ENCODE data around the gene FBLN1.
"Not testable (repeated sequence)": the region's sequence is repeated elsewhere in the genome, so short reads cannot be mapped to it uniquely, and the experiment has no call there.

Gene FBLN1

GRCh38 chr22:45551310-45552016 is 48.8 kb downstream of the FBLN1 start:
- H3K4me3 ChIP-seq (ENCODE audit: low read depth, low read length), result no peak overlapping the region
- no peak for TF ChIP-seq CTCF (IDR thresholded peaks at IDR 0.05; ENCODE audit: low read depth, low read length, missing control alignments)
- in situ Hi-C loops (cut with HindIII; ENCODE audit: low sequenced_read_pairs), result loop anchor here (5.0 kb wide), 2 partner anchors 79 to 279 kb away; no protein-coding TSS in a partner anchor
- no peak for DNase-seq (ENCODE audit: low read depth)

GRCh38 chr22:45552017-45552411 is 49.3 kb downstream of the FBLN1 start:
- no peak for TF ChIP-seq CTCF (IDR thresholded peaks at IDR 0.05; ENCODE audit: low read depth, low read length, missing control alignments)
- no peak overlapping the region for H3K4me3 ChIP-seq (ENCODE audit: low read depth, low read length)
- no peak for DNase-seq (ENCODE audit: low read depth)
- in situ Hi-C loops (cut with HindIII; ENCODE audit: low sequenced_read_pairs), result loop anchor here (5.0 kb wide), 2 partner anchors 80 to 280 kb away; no protein-coding TSS in a partner anchor

- in situ Hi-C loops (cut with HindIII; ENCODE audit: low sequenced_read_pairs), result loop anchor here (5.0 kb wide), 2 partner anchors 80 to 280 kb away; no protein-coding TSS in a partner anchor
- TF ChIP-seq CTCF (IDR thresholded peaks at IDR 0.05; ENCODE audit: low read depth, low read length, missing control alignments), result peak; percentile 35
- DNase-seq (ENCODE audit: low read depth), result no peak
- H3K4me3 ChIP-seq (ENCODE audit: low read depth, low read length), result no peak overlapping the region
Observed at GRCh38 chr22:45552580-45553350, 50.1 kb downstream of the FBLN1 start.

- TF ChIP-seq CTCF (IDR thresholded peaks at IDR 0.05; ENCODE audit: low read depth, low read length, missing control alignments), result peak; percentile 99
- DNase-seq (ENCODE audit: low read depth), result peak; percentile 76
- in situ Hi-C loops (cut with HindIII; ENCODE audit: low sequenced_read_pairs), result loop anchor here (5.0 kb wide), 2 partner anchors 81 to 281 kb away; no protein-coding TSS in a partner anchor
- no peak overlapping the region for H3K4me3 ChIP-seq (ENCODE audit: low read depth, low read length)
Observed at GRCh38 chr22:45553351-45554039, 50.8 kb downstream of the FBLN1 start.

- DNase-seq (ENCODE audit: low read depth), result no peak
- H3K4me3 ChIP-seq (ENCODE audit: low read depth, low read length), result no peak overlapping the region
- in situ Hi-C loops (cut with HindIII; ENCODE audit: low sequenced_read_pairs), result loop anchor here (5.0 kb wide), 2 partner anchors 82 to 282 kb away; no protein-coding TSS in a partner anchor
- no peak for TF ChIP-seq CTCF (IDR thresholded peaks at IDR 0.05; ENCODE audit: low read depth, low read length, missing control alignments)
Observed at GRCh38 chr22:45554040-45554406, 51.3 kb downstream of the FBLN1 start.

GRCh38 chr22:45554861-45555260 is 52.2 kb downstream of the FBLN1 start:
- DNase-seq (ENCODE audit: low read depth), result no peak
- no peak for TF ChIP-seq CTCF (IDR thresholded peaks at IDR 0.05; ENCODE audit: low read depth, low read length, missing control alignments)
- in situ Hi-C loops (cut with HindIII; ENCODE audit: low sequenced_read_pairs), result loop anchor here (5.0 kb wide), 2 partner anchors 83 to 283 kb away; no protein-coding TSS in a partner anchor
- no peak overlapping the region for H3K4me3 ChIP-seq (ENCODE audit: low read depth, low read length)

- H3K4me3 ChIP-seq (ENCODE audit: low read depth, low read length); in situ Hi-C loops (cut with HindIII; ENCODE audit: low sequenced_read_pairs); DNase-seq (ENCODE audit: low read depth): not testable (repeated sequence)
Observed at GRCh38 chr22:45557926-45558325, 55.2 kb downstream of the FBLN1 start.

- H3K4me3 ChIP-seq (ENCODE audit: low read depth, low read length); DNase-seq (ENCODE audit: low read depth); in situ Hi-C loops (cut with HindIII; ENCODE audit: low sequenced_read_pairs): not testable (repeated sequence)
Observed at GRCh38 chr22:45560092-45560491, 57.4 kb downstream of the FBLN1 start.

- in situ Hi-C loops (cut with HindIII; ENCODE audit: low sequenced_read_pairs); H3K4me3 ChIP-seq (ENCODE audit: low read depth, low read length); DNase-seq (ENCODE audit: low read depth): not testable (repeated sequence)
Observed at GRCh38 chr22:45560761-45561160, 58.1 kb downstream of the FBLN1 start.

Measured in astrocyte of the cerebellum (primary cell).